Erythroblast (primary cell): Measurements from ENCODE around the gene RNF4.

Experiments used
- DNase-seq, 2 experiments: peaks; one replicate each; lab custom pipeline; 2025; lab: John Stamatoyannopoulos, UW
- GATA1 ChIP-seq: IDR thresholded peaks from 2 replicates; pipeline ENCODE4 v1.6.1; 2011; ENCODE audit warnings: low read depth, mild to moderate bottlenecking, control low read depth, low read length, moderate library complexity
- POLR2A ChIP-seq: IDR thresholded peaks from 2 replicates; pipeline ENCODE4 v1.6.1; 2011; ENCODE audit warnings: mild to moderate bottlenecking, low read length

Gene RNF4

DNA sequence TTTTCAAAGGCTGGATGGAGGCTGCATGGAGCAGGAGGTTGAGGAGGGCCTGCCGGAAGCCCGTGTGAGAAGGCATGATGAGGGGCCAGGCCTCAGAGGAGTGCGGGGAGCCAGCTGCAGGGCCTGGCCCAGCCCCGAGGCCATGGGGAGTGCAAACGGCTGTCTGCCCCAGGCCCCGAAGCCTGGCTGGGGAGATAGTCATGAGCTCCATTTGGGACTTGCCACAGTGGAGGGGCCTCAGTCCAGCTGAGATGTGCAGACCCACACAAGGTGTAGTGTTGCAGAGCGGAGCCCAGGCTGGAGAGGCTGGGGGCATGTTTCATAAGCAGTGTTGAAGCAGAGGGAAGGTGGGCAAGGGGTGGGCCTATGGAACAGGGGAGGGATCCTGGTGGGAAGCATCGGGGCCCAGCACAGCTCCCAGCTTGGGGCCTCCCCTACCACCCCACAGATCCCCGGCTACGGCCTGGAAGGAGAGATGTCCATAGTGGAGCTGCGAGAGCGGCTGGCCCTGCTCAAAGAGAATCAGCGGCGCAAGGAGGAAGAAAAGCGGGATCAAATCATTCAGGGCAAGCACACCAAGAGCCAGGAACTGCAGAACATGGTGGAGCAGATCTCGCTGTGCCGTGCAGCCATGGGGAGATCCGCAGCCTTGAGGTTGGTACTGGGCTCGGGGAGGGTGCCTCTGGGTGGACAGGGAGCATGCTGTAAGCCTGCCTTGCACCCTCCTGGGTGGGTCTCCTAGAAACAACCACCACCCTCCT is 9.1 kb upstream of the RNF4 start:
- no peak for TF ChIP-seq GATA1
- no peak for TF ChIP-seq POLR2A
- no peak for DNase-seq

DNA sequence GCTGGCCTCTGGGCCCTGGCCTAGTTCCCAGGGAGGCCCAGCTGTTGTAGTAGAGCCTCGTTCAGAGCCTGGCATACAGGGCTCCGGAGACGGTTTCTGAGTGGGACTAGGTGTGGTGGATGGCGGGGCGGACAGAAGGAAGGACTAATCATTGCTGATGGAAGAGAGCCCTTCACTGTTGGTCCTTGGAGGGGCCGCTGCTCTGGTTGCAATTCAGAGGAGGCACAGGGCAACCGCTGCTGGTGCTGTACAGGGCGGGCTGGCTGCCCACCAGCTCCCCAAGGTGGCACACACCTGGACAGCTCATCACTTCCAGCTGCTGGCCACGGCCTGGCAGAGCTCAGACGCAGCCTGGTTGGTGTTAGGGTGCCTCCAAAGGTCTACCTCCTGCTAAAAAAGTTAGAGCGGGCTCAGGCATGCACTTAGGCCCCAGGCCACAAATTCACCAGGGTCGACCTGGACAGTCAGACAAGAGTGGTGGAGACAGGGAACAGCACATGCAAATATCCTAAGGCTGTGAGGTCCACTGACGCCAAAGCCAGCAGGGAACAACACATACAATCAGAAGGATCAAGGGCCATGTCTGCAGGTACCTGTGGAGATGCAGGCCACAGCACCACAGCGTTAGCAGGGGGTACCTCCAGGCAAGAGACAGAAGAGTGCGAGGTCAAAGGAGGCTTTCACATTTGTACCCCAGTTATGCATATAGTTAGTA is 7.5 kb upstream of the RNF4 start:
- no peak for TF ChIP-seq GATA1
- no peak for TF ChIP-seq POLR2A

DNA sequence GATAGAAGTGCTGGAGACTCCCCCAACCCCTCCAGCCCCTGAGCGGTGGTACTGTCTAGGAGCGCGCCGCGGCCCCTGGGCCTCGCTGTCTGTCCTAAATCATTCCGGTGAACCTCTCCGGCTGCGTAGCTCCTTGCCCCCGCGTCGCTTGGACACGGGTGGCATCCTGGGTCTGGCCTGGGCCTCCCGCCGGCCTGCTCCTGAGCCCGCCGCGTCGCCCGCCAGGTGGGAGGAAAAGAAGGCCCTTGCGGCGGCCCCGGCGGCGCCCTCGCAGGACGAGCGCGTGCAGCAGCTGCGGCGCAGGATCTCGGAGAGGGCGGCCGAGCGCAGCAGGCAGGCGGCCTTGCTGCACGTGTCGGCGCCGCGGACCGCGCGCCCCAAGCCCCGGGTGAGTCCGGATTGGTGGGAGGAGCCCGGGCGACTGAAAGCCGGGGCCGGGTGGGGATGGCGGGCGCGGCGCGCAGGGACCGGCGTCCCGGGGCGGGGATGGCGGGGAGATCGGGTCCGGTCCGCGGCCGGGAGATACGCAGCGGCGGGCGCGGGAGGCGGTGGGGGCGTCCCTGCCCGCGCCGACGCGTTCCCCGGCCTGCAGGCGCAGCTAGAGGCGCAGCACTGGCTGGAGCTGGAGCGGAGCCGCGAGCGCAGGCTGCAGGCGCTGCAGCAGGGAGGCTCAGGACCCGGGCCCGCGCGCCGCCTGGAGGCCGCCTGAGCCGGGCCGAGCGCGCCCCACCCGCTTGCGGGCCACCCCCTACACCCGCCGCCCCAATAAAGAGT is 6.5 kb upstream of the RNF4 start:
- DNase-seq, result peak; percentile 80 to 82
- no peak for TF ChIP-seq POLR2A

More for the DNA sequence above, 7.5 kb upstream of the RNF4 start:
- no peak for DNase-seq

DNA sequence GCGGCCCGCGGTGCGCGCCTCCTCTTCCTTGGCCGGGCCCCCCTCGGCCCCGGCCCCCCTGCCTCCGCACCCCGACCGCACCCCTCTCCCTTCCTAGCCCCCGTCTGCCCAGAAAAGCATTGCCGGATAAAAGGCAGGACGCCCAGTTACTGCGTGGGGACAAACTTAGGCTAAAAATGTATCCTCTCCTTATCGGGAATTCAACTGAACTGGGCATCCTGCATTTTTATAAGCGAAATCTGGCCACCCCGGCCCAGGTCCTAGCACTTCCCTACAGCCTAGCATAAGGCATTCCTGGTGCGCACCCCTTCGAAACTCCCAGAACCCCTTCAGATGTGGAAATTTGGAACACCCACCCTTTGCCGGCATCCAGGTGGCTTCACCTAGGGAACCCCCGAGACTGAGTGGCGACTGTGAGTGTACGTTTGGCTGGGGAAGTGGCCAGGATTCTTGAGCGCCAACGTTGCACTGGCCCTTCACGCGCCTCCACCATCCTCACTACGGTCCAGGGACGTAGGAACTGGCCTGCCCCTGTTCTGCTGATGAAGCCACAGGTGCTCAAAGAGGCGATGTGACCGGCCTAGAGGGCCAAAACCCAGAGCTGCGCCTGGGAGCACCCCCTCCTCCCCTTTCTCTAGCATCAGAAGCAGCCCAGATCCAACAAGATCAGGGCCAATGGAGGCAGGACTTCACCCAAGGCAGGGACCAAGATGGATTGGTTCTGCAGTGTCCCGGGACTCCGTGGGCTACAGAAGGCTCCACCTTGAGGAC is 5.7 kb upstream of the RNF4 start:
- TF ChIP-seq POLR2A (no peak), GATA1 (no peak)
- DNase-seq, result peak in 1 of 2 experiments; percentile 15

DNA sequence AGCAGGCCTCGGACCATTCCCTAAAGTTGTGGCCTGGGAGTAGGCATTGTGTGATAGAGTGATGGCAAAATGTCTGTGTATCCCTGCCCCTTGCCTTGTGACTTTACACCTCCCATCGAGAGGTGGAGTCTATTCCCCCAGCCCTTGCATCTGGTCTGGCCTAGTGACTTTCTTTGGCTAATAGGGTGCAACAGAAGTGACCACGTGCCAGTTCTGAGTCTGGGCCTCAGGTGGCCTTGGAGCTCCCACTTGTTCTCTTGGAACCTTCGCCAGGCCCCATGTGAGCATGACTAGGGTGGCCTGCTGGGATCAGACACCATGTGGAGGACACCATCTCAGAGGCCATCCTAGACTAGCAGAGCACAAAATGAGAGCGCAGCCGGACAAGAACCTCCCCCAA is 3.9 kb upstream of the RNF4 start:
- no peak for DNase-seq

DNA sequence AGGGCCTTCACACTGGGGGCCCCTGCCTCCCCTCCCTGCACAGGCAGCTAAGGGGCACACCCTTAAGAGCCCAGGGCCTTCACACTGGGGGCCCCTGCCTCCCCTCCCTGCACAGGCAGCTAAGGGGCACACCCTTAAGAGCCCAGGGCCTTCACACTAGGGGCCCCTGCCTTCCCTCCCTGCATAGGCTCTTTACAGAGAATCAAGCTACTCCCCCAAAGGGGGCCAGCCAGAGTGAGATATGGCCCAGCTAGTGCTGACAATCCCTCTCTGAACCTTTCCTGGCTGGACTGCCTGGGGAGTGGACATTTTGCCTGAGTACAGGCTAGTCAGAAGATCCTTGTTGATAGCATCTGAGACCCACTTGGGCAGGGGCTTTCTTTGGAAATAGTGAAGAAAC is 3.4 kb upstream of the RNF4 start:
- DNase-seq, result peak; percentile 37 to 66

More for the DNA sequence above, 3.9 kb upstream of the RNF4 start:
- TF ChIP-seq GATA1 (no peak), POLR2A (no peak)

DNA sequence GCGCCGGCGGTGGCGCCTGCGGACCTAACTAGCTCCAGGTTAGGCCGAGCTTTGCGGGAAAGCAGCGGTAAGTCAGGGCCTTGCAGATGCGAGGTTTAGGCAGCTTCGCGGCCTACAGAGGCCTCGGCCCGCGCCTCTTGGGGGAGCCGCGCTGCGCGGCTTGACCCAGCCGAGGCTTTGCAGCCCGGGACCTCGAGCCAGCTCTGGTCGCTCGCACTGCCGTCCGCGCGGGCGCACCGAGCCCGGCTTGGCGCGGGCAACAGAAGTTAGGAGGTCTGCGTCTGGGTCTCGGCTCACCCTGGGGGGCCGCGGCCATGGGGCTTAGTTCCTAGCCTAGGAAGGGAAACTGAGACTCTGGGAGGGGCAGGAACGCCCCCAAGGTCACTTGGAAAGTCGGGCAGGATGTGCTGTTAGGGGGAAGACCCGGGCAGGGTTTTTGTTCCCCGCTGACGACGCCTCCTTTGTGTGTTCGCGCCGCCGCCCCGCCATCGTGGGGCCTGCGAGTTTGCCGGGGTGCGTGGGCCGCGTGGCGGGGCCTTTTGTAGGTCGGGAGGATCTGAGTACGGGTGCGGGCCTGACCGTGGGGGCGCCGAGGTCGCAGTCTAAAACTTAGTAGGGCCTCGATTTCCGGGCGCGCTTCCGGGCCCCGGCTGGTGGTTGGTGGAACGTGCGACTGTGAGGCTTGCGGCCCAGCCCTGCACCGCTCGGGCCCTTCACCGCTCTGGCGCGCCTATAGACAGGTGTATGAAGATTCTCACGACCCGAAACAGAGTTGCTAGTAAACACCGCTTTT is 482 bp downstream of the RNF4 start:
- DNase-seq, result peak; percentile 76 to 77
- TF ChIP-seq GATA1 (no peak), POLR2A (peak; percentile 58)

DNA sequence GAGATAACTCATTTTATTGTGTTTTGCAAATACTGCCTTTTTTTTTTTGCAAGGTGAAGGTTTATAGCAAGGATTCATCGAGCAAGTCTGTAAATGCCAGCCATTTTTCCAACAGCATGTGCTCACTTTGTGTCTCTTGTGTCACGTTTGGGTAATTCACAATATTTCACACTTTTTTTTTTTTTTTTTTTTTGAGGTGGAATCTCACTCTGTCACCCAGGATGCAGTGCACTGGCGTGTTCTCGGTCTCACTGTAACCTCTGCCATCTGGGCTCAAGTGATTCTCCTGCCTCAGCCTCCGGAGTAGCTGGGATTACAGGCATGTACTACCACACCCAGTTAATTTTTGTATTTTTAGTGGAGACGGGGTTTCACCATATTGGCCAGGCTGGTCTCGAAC is 1.9 kb downstream of the RNF4 start:
- DNase-seq, result no peak
- TF ChIP-seq POLR2A (no peak), GATA1 (no peak)

DNA sequence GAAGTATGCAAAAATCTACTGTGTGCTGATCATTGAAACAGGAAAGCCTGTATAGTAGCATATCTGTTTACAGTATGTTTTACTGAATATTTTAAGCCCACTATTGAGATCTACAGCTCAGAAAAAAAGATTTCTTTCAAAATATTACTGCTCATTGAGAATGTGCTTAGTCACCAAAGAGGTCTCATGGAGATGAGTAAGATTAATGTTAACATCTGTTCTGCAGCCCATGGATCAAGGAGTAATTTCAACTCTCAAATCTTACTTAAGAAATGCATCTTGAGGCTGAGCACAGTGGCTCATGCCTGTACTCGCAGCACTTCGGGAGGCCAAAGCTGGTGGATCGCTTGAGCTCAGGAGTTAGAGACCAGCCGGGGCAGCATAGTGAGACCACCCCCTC is 3.3 kb downstream of the RNF4 start:
- TF ChIP-seq GATA1 (no peak), POLR2A (no peak)
- peak; percentile 27 to 36 for DNase-seq

DNA sequence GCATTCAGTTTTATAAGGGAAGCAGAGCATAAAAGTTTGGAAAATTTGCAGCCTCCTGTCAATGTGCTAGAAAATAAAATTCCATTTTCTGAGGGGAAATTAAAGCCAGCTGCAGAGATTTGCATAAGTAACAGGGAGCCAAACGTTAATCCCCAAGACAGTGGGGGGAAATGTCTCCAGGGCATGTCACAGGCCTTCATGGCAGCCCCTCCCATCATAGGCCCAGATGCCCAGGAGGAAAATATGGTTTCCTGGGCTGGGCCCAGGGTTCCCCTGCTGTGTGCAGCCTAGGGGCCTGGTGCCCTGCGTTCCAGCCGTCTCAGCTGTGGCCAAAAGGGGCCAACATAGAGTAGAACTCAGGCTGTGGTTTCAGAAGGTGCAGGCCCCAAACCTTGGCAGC is 9.3 kb downstream of the RNF4 start:
- TF ChIP-seq GATA1 (no peak), POLR2A (no peak)

DNA sequence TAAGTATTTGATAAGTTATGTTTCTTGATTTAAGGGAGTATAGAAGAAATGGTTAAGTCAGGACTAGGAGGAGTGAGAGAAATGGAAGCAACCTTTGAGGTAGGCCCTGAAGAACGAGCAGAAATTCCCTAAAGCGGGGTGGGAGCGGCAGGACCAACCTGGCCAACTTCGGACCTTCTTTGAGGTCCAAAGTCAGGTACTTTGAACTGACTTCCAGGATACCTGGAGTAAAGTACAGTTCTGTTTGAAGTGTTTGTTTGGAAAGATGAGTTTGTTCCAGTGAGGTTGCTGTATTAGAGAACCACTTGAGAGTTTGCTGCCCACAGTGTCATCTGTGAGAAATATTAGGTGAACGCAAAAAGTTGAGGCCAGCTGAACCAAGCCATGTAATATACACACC is 11.7 kb downstream of the RNF4 start:
- no peak for DNase-seq
- TF ChIP-seq POLR2A (no peak), GATA1 (no peak)

More for the DNA sequence above, 9.3 kb downstream of the RNF4 start:
- no peak for DNase-seq

DNA sequence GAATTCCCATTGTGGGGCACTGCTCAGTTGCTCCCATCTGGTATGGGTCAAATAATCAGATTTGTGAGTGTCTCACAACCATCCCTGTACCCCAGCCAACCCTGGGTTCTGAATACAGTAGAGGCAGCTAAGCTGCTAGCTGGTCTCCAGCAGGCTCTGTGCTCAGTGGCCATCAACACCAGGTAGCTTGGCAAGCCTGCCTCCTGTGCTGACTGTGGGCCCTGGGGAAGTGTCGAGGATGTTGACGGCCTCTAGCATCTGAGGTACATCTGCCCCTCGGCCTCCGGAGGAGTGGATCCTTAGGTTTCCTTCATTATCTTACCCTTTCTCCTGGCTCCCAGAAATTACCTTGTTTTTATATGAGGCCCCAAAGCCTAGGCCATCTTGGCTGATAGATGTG is 13.3 kb downstream of the RNF4 start:
- no peak for TF ChIP-seq GATA1
- TF ChIP-seq POLR2A, result no peak
- DNase-seq, result no peak

DNA sequence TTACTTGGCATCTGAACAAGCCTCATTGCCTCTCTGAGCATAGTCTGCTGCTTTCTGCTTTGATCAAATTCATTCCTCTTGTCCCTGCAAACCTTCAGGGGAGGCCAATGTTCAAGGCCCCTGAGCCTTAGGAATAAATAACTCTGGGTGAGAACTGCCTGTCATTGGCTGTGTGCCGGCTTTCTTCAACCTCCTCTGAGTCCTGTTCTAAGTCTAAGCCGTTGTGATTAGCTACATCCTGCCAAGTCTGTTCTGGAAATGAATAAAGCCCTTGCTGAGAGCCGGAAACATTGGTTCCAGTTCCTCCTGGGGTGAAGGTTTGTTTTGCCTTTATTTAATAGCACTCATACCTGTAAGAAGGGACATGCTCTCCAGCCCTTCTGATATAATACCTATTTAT is 13.8 kb downstream of the RNF4 start:
- TF ChIP-seq POLR2A (no peak), GATA1 (no peak)
- no peak for DNase-seq
